PC-9 (cell line): ENCODE data around the gene HAND1. TPM values are rescaled to one million over a fixed set of nuclear protein-coding genes. Genes with fewer than 3 reads are reported as not detected.
"Not testable (repeated sequence)": the region's sequence is repeated elsewhere in the genome, so short reads cannot be mapped to it uniquely, and the experiment has no call there.

ENCODE experiments used
- BruUV-seq: library from RNA; stranded (reverse); fragments of 400-500 nt; replicated peaks from 2 replicates; lab custom pipeline; 2021; lab: Mats Ljungman, UMichigan
- CTCF ChIA-PET: fragments of 300-600 bp; sonication (Branson Sonifier 250); formaldehyde crosslinking; loops from one replicate; lab custom pipeline; 2022; ENCODE audit warnings: antibody characterized with exemption; lab: Charles Lee
- POLR2A ChIA-PET: fragments of 300-600 bp; sonication (Branson Sonifier 250); formaldehyde crosslinking; loops from one replicate; lab custom pipeline; 2022; ENCODE audit warnings: antibody characterized with exemption; ENCODE audit not compliant: unreplicated experiment; lab: Charles Lee
- DNase-seq, 2 experiments: peaks; one replicate each; pipeline versions ENCODE4 v3.0.0 to v3.0.0-alpha.2; 2015 to 2022; ENCODE audit warnings: mixed read lengths in 1 of 2
- H2AFZ ChIP-seq: fragments of 200-600 bp; sonication (generic); 2 replicates; pipeline ENCODE4 v1.8.1; 2017; ENCODE audit warnings: antibody characterized with exemption
- H3F3A ChIP-seq: fragments of 200-600 bp; sonication (generic); 2 replicates; pipeline ENCODE4 v1.8.1; 2017; ENCODE audit warnings: antibody characterized with exemption, mild to moderate bottlenecking, low read depth; ENCODE audit not compliant: insufficient read depth
- H3K27ac ChIP-seq: fragments of 200-600 bp; sonication (generic); 2 replicates; pipeline ENCODE4 v1.6.1; 2016; ENCODE audit warnings: mixed run types
- H3K27me3 ChIP-seq: fragments of 200-600 bp; sonication (generic); 2 replicates; pipeline ENCODE4 v1.6.1; 2016; ENCODE audit warnings: low read depth, mixed run types; ENCODE audit not compliant: insufficient read depth
- H3K36me3 ChIP-seq: fragments of 200-600 bp; sonication (generic); 2 replicates; pipeline ENCODE4 v1.6.1; 2016; ENCODE audit warnings: low read depth, mixed run types
- H3K4me1 ChIP-seq: fragments of 200-600 bp; sonication (generic); replicated peaks from 2 replicates; pipeline ENCODE4 v1.6.1; 2016; ENCODE audit warnings: mixed run types; ENCODE audit not compliant: insufficient read depth
- H3K4me2 ChIP-seq: fragments of 200-600 bp; sonication (generic); 2 replicates; pipeline ENCODE4 v1.6.1; 2017; ENCODE audit warnings: mixed run types
- H3K4me3 ChIP-seq: fragments of 200-600 bp; sonication (generic); 2 replicates; pipeline ENCODE4 v1.6.1; 2016; ENCODE audit warnings: mixed run types
- H3K79me2 ChIP-seq: fragments of 200-600 bp; sonication (generic); 2 replicates; pipeline ENCODE4 v1.6.1; 2017; ENCODE audit warnings: low read depth, mixed run types
- H3K9me2 ChIP-seq: fragments of 200-600 bp; sonication (generic); 2 replicates; pipeline ENCODE4 v1.8.1; 2017; ENCODE audit warnings: mild to moderate bottlenecking; ENCODE audit not compliant: insufficient read depth
- H3K9me3 ChIP-seq: fragments of 200-600 bp; sonication (generic); 2 replicates; pipeline ENCODE4 v1.8.1; 2016; ENCODE audit warnings: low read depth; ENCODE audit not compliant: insufficient read depth
- H4K20me1 ChIP-seq: fragments of 200-600 bp; sonication (generic); 2 replicates; pipeline ENCODE4 v1.8.1; 2017; ENCODE audit not compliant: insufficient read depth
- EZH2 ChIP-seq: fragments of 200-600 bp; sonication (generic); IDR thresholded peaks from 2 replicates; pipeline ENCODE4 v1.8.0; 2017; ENCODE audit warnings: antibody characterized with exemption, low read depth
- intact Hi-C: fragments of 100-400 bp; cut with micrococcal nuclease; formaldehyde crosslinking; loops from one replicate; pipeline ENCODE4 v1.10.0; 2022; ENCODE audit not compliant: unreplicated experiment
- total RNA-seq: library from RNA; stranded (reverse); gene quantifications from 2 replicates; pipeline ENCODE4 v1.2.3, GENCODE V29; 2021
- TF ChIP-seq, protein P1 (sequence below): fragments of 200-600 bp; sonication (generic); conservative IDR thresholded peaks from 2 replicates; pipeline ENCODE4 v1.6.1; 2017; ENCODE audit warnings: mixed run types, antibody characterized with exemption, mild to moderate bottlenecking, moderate library complexity

Gene HAND1
- total RNA-seq, 1 experiment from 2014 or later = not detected

- ChIA-PET CTCF (no interaction called here), POLR2A (no interaction called here)
- DNase-seq = peak in 1 of 2 experiments; percentile 11
- H3K9me3 ChIP-seq = no peaks in the 10 kb centered on the region
- H3K79me2 ChIP-seq = no peaks in the 10 kb centered on the region
- H3K4me1 ChIP-seq = peaks cover 15% of the 10 kb centered on the region
- no peak overlapping the region for H3K4me2 ChIP-seq
- H4K20me1 ChIP-seq = no peaks in the 10 kb centered on the region
- H3K27me3 ChIP-seq = no peaks in the 10 kb centered on the region
- no peak overlapping the region for H2AFZ ChIP-seq
- TF ChIP-seq, protein P1, sequence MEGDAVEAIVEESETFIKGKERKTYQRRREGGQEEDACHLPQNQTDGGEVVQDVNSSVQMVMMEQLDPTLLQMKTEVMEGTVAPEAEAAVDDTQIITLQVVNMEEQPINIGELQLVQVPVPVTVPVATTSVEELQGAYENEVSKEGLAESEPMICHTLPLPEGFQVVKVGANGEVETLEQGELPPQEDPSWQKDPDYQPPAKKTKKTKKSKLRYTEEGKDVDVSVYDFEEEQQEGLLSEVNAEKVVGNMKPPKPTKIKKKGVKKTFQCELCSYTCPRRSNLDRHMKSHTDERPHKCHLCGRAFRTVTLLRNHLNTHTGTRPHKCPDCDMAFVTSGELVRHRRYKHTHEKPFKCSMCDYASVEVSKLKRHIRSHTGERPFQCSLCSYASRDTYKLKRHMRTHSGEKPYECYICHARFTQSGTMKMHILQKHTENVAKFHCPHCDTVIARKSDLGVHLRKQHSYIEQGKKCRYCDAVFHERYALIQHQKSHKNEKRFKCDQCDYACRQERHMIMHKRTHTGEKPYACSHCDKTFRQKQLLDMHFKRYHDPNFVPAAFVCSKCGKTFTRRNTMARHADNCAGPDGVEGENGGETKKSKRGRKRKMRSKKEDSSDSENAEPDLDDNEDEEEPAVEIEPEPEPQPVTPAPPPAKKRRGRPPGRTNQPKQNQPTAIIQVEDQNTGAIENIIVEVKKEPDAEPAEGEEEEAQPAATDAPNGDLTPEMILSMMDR = no peak
- no peak for TF ChIP-seq EZH2
- H3F3A ChIP-seq = peaks cover 6% of the 10 kb centered on the region; the same call in 1 of the 2 replicates
- H3K36me3 ChIP-seq = no peaks in the 10 kb centered on the region
- no peak overlapping the region for H3K27ac ChIP-seq
- BruUV-seq = no TSS peak
- intact Hi-C loops = no loop called here
- H3K4me3 ChIP-seq = no peak overlapping the region
- no peaks in the 10 kb centered on the region for H3K9me2 ChIP-seq
These were observed 39.2 kb upstream of the HAND1 start for GRCh38 chr5:154517181-154517580.

GRCh38 chr5:154516475-154516874 is 38.4 kb upstream of the HAND1 start:
- no peak for DNase-seq
- no TSS peak for BruUV-seq
- Histone ChIP-seq H3K36me3 (no peaks in the 10 kb centered on the region), H3F3A (peaks cover 6% of the 10 kb centered on the region; the same call in 1 of the 2 replicates), H3K27me3 (no peaks in the 10 kb centered on the region), H3K9me2 (no peaks in the 10 kb centered on the region), H4K20me1 (no peaks in the 10 kb centered on the region), H2AFZ (no peak overlapping the region), H3K4me1 (peaks cover 15% of the 10 kb centered on the region), H3K9me3 (no peaks in the 10 kb centered on the region), H3K27ac (no peak overlapping the region), H3K4me3 (no peak overlapping the region), H3K4me2 (no peak overlapping the region), H3K79me2 (no peaks in the 10 kb centered on the region)
- POLR2A ChIA-PET = no interaction called here
- TF ChIP-seq, protein P1 = no peak
- TF ChIP-seq EZH2 = no peak
- CTCF ChIA-PET = no interaction called here
- intact Hi-C loops = no loop called here

GRCh38 chr5:154515488-154515887 is 37.5 kb upstream of the HAND1 start:
- H4K20me1 ChIP-seq, H3F3A ChIP-seq, CTCF ChIA-PET, intact Hi-C loops, POLR2A ChIA-PET, BruUV-seq, H3K27ac ChIP-seq, H3K36me3 ChIP-seq, H3K79me2 ChIP-seq, H3K4me2 ChIP-seq, H3K9me3 ChIP-seq, H3K9me2 ChIP-seq, H3K4me3 ChIP-seq, DNase-seq, H3K27me3 ChIP-seq, H2AFZ ChIP-seq: not testable (repeated sequence)
- peaks cover 15% of the 10 kb centered on the region for H3K4me1 ChIP-seq

DNA sequence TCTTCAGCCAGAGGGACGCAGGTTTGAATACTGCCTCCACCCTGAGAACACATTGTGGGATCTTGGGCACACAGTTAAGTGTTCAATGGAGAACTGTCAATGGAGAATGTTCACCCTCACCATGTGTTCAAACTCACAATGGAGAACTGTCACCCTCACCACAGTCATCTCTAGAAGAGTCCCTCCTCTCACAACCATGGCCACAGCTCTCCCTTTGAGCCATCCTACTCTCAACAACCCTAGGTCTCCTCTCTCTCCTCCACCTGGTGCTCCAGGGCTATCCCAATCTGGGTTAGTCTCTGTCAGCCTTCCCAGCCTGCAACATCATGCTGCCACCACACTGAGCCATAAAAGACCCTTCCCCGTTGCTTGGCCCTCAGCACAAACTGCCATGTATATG is 36.3 kb upstream of the HAND1 start:
- H3K4me1 ChIP-seq = peaks cover 6% of the 10 kb centered on the region
- H3K36me3 ChIP-seq = no peaks in the 10 kb centered on the region
- intact Hi-C loops = no loop called here
- H3K27ac ChIP-seq = no peak overlapping the region
- no peak overlapping the region for H2AFZ ChIP-seq
- no peaks in the 10 kb centered on the region for H3K79me2 ChIP-seq
- TF ChIP-seq EZH2 = no peak
- TF ChIP-seq, protein P1 = no peak
- no peaks in the 10 kb centered on the region for H3K9me3 ChIP-seq
- H3F3A ChIP-seq = peaks cover under 1% of the 10 kb centered on the region; the same call in 1 of the 2 replicates
- no peaks in the 10 kb centered on the region for H3K27me3 ChIP-seq
- no peaks in the 10 kb centered on the region; the same call in 1 of the 2 replicates for H4K20me1 ChIP-seq
- no peak for DNase-seq
- no peak overlapping the region for H3K4me3 ChIP-seq
- no TSS peak for BruUV-seq
- no peaks in the 10 kb centered on the region for H3K9me2 ChIP-seq
- POLR2A ChIA-PET = no interaction called here
- CTCF ChIA-PET = no interaction called here
- H3K4me2 ChIP-seq = no peak overlapping the region
